Osteoblast (primary cell): ENCODE measurements around the gene ALDH1A1. TPM values are rescaled to one million over a fixed set of nuclear protein-coding genes. Genes with fewer than 3 reads are reported as not detected.

Experiments
- DNase-seq: peaks from one replicate; pipeline ENCODE4 v3.0.0; 2011; ENCODE audit warnings: low spot score, mixed read lengths; ENCODE audit not compliant: insufficient read length; ENCODE audit errors: missing footprints
- H2AFZ ChIP-seq: 2 replicates; pipeline ENCODE4 v1.6.0; 2011; ENCODE audit warnings: mild to moderate bottlenecking, low read length
- H3K27ac ChIP-seq: 2 replicates; pipeline ENCODE4 v1.5.1; 2011; ENCODE audit warnings: mild to moderate bottlenecking, low read depth, low read length, moderate library complexity
- H3K27me3 ChIP-seq: 2 replicates; pipeline ENCODE4 v1.6.0; 2012; ENCODE audit warnings: mild to moderate bottlenecking, control low read depth, inconsistent platforms, low read length, moderate library complexity; ENCODE audit not compliant: insufficient read depth
- H3K36me3 ChIP-seq: 2 replicates; pipeline ENCODE4 v1.5.1; 2011; ENCODE audit warnings: mild to moderate bottlenecking, low read length, control low read depth, moderate library complexity; ENCODE audit not compliant: insufficient read depth
- H3K4me1 ChIP-seq: 2 replicates; pipeline ENCODE4 v1.5.1; 2011; ENCODE audit warnings: mild to moderate bottlenecking, low read length, control low read depth, moderate library complexity; ENCODE audit not compliant: insufficient read depth
- H3K4me2 ChIP-seq: 2 replicates; pipeline ENCODE4 v1.6.0; 2011; ENCODE audit warnings: mild to moderate bottlenecking, low read length; ENCODE audit not compliant: insufficient read depth
- H3K4me3 ChIP-seq: fragments of 200-600 bp; sonication (generic); 3 replicates; pipeline ENCODE4 v1.5.1; 2012; ENCODE audit warnings: mild to moderate bottlenecking, low read length, inconsistent platforms; ENCODE audit not compliant: insufficient read depth
- H3K79me2 ChIP-seq: 2 replicates; pipeline ENCODE4 v1.6.0; 2012; ENCODE audit warnings: mild to moderate bottlenecking, low read length, control low read depth, inconsistent platforms; ENCODE audit not compliant: insufficient read depth
- H3K9me3 ChIP-seq: 2 replicates; pipeline ENCODE4 v1.5.1; 2011; ENCODE audit warnings: low read depth, low read length, control low read depth
- H4K20me1 ChIP-seq: 2 replicates; pipeline ENCODE4 v1.6.0; 2012; ENCODE audit warnings: mild to moderate bottlenecking, low read length, control low read depth; ENCODE audit not compliant: insufficient read depth
- CTCF ChIP-seq: IDR thresholded peaks from 2 replicates; pipeline ENCODE4 v1.5.1; 2011; ENCODE audit warnings: mild to moderate bottlenecking, low read depth, low read length, moderate library complexity; ENCODE audit errors: extremely low read depth
- total RNA-seq: library from RNA; depleted of rRNA; stranded (reverse); fragments of >200 nt; gene quantifications from 2 replicates; pipeline ENCODE4 v1.2.3, GENCODE V29; 2012

ALDH1A1 gene
- total RNA-seq, 1 donor: 0.36 TPM

- Histone ChIP-seq H4K20me1 (no peaks in the 10 kb centered on the region), H3K36me3 (no peaks in the 10 kb centered on the region), H3K4me2 (no peak overlapping the region), H3K27ac (no peak overlapping the region), H3K9me3 (no peaks in the 10 kb centered on the region), H3K4me3 (no peak overlapping the region), H2AFZ (no peak overlapping the region), H3K79me2 (no peaks in the 10 kb centered on the region), H3K27me3 (no peaks in the 10 kb centered on the region), H3K4me1 (no peaks in the 10 kb centered on the region)
- no peak for DNase-seq
- TF ChIP-seq CTCF: no peak
Observed at GRCh38 chr9:72990397-72991182, 37.7 kb upstream of the ALDH1A1 start.

GRCh38 chr9:72986522-72987116, 33.8 kb upstream of the ALDH1A1 start:
- DNase-seq: no peak
- Histone ChIP-seq H3K36me3 (no peaks in the 10 kb centered on the region), H4K20me1 (no peaks in the 10 kb centered on the region), H3K27ac (no peak overlapping the region), H3K4me2 (no peak overlapping the region), H3K27me3 (no peaks in the 10 kb centered on the region), H3K79me2 (no peaks in the 10 kb centered on the region), H2AFZ (no peak overlapping the region), H3K4me1 (no peaks in the 10 kb centered on the region), H3K4me3 (no peak overlapping the region), H3K9me3 (no peaks in the 10 kb centered on the region)
- no peak for TF ChIP-seq CTCF

- H3K27me3 ChIP-seq: no peaks in the 10 kb centered on the region
- no peak overlapping the region for H2AFZ ChIP-seq
- H4K20me1 ChIP-seq: no peaks in the 10 kb centered on the region
- no peaks in the 10 kb centered on the region for H3K4me1 ChIP-seq
- H3K9me3 ChIP-seq: no peaks in the 10 kb centered on the region
- no peak overlapping the region for H3K4me3 ChIP-seq
- no peak overlapping the region for H3K4me2 ChIP-seq
- TF ChIP-seq CTCF: no peak
- no peak for DNase-seq
- H3K27ac ChIP-seq: no peak overlapping the region
- H3K36me3 ChIP-seq: no peaks in the 10 kb centered on the region
- H3K79me2 ChIP-seq: no peaks in the 10 kb centered on the region
Observed at GRCh38 chr9:72985746-72986145, 32.9 kb upstream of the ALDH1A1 start.

GRCh38 chr9:72984991-72985390, 32.1 kb upstream of the ALDH1A1 start:
- Histone ChIP-seq H3K27me3 (no peaks in the 10 kb centered on the region), H3K9me3 (no peaks in the 10 kb centered on the region), H3K79me2 (no peaks in the 10 kb centered on the region), H2AFZ (no peak overlapping the region), H3K36me3 (no peaks in the 10 kb centered on the region), H4K20me1 (no peaks in the 10 kb centered on the region), H3K4me1 (no peaks in the 10 kb centered on the region), H3K4me3 (no peak overlapping the region), H3K4me2 (no peak overlapping the region), H3K27ac (no peak overlapping the region)
- TF ChIP-seq CTCF: no peak
- no peak for DNase-seq
